Astrocyte of the cerebellum (primary cell): ENCODE measurements around the gene TTLL1.
A peak's percentile ranks its signal among the peaks of the same experiment; 100 is the strongest.

Experiments
- DNase-seq: peaks from one replicate; pipeline ENCODE4 v3.0.0-alpha.2; 2011; ENCODE audit warnings: low read depth
- H3K4me3 ChIP-seq: 2 replicates; pipeline ENCODE4 v1.5.1; 2011; ENCODE audit warnings: mild to moderate bottlenecking, low read depth, low read length, moderate library complexity
- in situ Hi-C: cut with HindIII; loops from 2 replicates; pipeline ENCODE4 v1.10.0; 2017; ENCODE audit warnings: low sequenced_read_pairs
- TF ChIP-seq, protein P1 (sequence below): IDR thresholded peaks from 2 replicates; pipeline ENCODE4 v1.5.1; 2012; ENCODE audit warnings: low read length, low read depth, moderate library complexity, mild to moderate bottlenecking; ENCODE audit errors: missing control alignments

TTLL1 gene

GRCh38 chr22:43057641-43058040, 31.6 kb downstream of the TTLL1 start:
- no peak overlapping the region for H3K4me3 ChIP-seq
- DNase-seq = no peak
- in situ Hi-C loops = no loop called here
- TF ChIP-seq, protein P1, sequence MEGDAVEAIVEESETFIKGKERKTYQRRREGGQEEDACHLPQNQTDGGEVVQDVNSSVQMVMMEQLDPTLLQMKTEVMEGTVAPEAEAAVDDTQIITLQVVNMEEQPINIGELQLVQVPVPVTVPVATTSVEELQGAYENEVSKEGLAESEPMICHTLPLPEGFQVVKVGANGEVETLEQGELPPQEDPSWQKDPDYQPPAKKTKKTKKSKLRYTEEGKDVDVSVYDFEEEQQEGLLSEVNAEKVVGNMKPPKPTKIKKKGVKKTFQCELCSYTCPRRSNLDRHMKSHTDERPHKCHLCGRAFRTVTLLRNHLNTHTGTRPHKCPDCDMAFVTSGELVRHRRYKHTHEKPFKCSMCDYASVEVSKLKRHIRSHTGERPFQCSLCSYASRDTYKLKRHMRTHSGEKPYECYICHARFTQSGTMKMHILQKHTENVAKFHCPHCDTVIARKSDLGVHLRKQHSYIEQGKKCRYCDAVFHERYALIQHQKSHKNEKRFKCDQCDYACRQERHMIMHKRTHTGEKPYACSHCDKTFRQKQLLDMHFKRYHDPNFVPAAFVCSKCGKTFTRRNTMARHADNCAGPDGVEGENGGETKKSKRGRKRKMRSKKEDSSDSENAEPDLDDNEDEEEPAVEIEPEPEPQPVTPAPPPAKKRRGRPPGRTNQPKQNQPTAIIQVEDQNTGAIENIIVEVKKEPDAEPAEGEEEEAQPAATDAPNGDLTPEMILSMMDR = no peak

- TF ChIP-seq, protein P1 = peak; percentile 25
- H3K4me3 ChIP-seq = no peak overlapping the region
- no peak for DNase-seq
- in situ Hi-C loops = no loop called here
Observed at GRCh38 chr22:43053176-43053575, 36.0 kb downstream of the TTLL1 start.

DNA sequence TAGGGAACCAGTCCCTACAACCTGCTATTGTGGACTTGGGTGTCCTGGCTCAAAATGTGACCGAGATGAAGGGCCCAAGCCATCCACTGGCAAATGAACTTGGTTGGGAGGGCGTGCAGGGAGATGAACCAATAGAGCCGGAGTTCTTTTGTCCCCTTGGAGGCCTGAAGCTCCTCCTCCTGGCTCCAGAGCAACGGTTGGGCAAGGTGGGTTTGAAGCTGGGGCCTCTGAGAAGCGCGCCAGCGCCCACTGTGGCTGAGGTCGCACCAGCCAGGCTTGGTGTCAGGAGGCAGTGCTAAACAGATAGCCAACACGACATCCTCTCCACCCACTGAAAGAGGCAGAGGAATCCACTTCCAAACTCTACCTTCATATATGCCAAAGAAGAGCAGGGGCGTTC, 38.2 kb downstream of the TTLL1 start:
- no peak overlapping the region for H3K4me3 ChIP-seq
- in situ Hi-C loops = no loop called here

GRCh38 chr22:43047605-43048004, 41.6 kb downstream of the TTLL1 start:
- no peak for DNase-seq
- in situ Hi-C loops = no loop called here
- TF ChIP-seq, protein P1 = no peak
- no peak overlapping the region for H3K4me3 ChIP-seq

More for the DNA sequence above, 38.2 kb downstream of the TTLL1 start:
- no peak for DNase-seq
- TF ChIP-seq, protein P1 = no peak

DNA sequence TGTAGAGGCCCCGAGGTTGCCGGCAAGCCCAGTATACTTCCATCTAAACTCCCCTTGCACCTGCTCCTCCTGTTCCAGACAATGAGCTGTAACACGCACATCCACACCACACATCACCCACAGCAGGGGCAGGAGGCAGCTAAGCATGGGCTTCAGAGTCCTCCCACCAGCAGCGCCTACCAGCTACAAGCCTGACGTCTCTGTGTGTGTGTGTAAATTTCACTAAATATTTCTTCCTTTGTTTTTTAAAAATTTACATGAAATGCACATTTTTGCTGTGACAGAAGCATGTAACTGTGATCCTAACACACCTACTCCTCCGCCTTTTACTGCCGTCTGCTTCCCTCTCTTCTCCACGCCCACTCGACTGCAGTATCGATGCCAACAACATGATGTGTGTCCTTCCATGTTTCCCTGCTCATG, 44.9 kb downstream of the TTLL1 start:
- no peak overlapping the region for H3K4me3 ChIP-seq
- in situ Hi-C loops = no loop called here
- TF ChIP-seq, protein P1 = no peak
- DNase-seq = no peak

GRCh38 chr22:43042101-43042780, 47.0 kb downstream of the TTLL1 start:
- TF ChIP-seq, protein P1 = no peak
- in situ Hi-C loops = no loop called here
- no peak overlapping the region for H3K4me3 ChIP-seq
- peak; percentile 57 for DNase-seq
